LNCAP (cell line): ENCODE measurements around the gene STAMBP.

Experiments used
- TF ChIP-seq, protein P1 (sequence below): fragments of 450-650 bp; IDR thresholded peaks from 2 replicates; pipeline ENCODE4 v1.5.1; 2017; ENCODE audit warnings: mild to moderate bottlenecking

The STAMBP gene

DNA sequence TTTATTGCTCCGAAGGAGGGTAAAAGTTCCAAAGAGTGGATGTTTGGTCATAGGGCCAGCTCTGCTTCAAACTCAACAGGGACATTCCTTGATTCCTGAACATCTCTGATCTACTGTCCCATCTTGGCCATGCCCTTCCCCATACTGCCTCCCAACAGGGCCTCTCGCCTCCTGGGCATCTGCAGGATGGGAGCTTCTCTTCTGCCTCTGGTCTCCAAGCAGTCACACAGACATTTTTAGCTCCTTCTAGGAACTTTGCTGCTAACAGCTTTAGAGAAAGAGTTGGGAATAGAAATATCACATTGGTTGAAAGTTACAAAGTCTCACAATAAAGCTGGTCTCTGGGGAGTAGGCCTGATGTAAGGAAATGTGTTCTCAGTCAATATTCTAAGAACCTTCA lies 88.5 kb downstream of the STAMBP start:
- TF ChIP-seq, protein P1, sequence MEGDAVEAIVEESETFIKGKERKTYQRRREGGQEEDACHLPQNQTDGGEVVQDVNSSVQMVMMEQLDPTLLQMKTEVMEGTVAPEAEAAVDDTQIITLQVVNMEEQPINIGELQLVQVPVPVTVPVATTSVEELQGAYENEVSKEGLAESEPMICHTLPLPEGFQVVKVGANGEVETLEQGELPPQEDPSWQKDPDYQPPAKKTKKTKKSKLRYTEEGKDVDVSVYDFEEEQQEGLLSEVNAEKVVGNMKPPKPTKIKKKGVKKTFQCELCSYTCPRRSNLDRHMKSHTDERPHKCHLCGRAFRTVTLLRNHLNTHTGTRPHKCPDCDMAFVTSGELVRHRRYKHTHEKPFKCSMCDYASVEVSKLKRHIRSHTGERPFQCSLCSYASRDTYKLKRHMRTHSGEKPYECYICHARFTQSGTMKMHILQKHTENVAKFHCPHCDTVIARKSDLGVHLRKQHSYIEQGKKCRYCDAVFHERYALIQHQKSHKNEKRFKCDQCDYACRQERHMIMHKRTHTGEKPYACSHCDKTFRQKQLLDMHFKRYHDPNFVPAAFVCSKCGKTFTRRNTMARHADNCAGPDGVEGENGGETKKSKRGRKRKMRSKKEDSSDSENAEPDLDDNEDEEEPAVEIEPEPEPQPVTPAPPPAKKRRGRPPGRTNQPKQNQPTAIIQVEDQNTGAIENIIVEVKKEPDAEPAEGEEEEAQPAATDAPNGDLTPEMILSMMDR: no peak

DNA sequence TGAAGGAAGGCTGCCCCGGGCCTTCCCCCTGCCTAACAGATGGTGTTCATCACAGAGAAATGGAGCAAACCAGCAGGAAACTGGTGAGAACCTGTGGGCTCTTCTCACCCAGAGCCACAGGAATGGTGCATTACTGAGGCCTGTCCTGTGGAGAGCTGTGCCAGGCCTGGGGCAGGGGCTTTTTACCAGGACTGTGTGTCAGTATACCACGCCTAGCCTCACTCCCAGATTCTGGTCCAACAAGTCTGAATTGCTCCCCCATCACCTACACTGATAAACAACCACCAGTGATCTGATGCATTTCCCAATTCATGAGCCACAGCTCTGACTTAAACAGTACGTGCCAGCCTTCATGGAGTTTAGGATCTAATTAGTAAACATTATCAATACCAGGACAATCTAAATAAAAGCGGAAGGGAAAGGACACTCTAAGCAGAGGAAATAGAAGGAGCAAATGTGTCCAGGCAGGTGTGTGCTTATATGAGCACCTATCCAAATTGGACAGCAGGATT lies 89.0 kb downstream of the STAMBP start:
- TF ChIP-seq, protein P1: no peak

DNA sequence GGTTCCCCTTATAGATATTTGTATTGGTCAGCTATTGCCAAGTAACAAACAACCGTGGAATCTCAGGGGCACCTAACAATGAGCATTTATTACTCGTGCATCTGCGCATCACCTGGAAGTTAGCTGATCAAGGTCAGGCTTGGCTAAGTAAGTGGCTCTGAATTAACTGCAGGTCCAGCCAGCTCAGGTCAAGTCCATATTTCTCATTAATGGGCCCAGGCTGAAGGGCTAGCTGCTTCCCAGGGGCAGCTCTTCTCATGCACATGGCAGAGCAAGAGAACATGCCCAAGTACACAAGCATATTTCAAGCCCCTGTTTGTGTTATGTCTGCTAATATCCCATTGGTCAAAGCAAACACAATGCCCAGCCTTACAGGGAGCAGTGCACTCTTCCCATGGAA lies 90.1 kb downstream of the STAMBP start:
- TF ChIP-seq, protein P1: no peak

DNA sequence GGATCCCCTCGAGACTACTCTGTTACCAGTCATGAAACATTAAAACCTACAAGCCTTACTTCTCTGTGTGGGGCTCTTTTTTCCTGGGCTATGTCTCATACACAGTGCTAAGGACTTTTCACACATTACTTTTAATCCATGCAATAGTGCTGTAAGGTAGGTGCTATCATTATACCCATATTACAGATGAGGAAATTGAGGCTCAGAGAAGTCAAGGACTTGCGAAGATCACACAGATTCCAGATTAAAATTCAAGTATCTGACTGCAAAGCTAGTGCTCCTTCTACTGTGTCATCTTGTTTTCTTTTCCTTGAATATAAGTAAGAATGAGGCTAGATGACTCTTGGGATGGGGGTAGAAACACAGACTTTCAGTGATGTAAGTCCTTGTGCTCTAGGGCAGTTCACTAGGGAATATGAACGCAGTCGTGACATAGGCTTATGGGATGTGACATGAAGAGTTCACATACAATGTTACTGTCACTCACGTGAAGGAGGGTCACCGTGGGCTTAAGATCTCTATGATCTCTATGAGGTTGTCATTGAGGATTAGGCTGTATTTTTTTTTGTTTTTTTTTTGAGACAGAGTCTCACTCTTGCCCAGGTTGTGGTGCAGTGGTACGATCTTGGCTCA lies 91.0 kb downstream of the STAMBP start:
- TF ChIP-seq, protein P1: no peak

DNA sequence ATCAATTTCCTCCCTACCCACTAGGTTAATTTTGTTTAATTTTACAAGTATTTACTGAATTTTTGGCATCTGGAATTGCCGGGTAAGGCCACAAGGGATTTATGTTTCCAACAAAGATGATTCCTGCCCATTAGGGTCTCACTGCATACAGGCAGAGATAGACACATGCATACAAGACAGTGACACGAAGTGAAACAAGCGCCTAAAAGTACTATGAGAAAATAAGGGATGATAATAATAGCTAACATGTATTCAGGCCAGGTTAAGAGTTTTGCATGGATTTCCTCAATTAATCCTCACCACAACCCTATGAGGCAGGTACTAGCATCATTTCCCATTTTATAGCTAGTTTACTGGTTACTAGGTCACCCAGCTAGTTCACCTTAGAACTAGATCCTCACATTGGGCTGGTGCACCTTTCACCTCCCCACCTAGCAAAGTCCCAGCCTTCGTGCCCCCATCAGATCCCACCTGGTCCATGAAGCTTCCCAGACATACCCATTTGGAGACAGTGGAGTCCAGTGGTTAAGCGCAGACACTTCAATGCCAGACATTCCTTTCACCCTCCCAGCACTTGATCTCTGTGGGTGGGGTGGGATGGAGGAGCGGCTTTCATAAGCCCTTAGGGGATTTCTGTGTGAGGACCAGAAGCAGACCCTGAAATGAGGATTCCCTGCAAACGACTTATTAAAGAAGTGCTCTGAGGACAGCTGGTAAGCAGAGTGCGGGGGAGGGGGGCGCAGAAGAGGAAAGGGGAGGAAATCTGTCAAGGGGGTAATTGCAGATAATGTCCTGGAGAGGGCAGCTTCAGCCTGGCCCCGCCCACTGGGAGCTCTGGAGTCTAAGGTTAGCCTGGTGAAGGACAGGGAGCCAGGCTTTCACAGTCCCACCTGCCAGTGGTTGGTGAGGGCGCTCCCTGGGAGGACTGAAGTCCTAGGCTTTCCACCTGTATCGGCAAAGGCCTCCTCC lies 92.1 kb downstream of the STAMBP start:
- TF ChIP-seq, protein P1: no peak

DNA sequence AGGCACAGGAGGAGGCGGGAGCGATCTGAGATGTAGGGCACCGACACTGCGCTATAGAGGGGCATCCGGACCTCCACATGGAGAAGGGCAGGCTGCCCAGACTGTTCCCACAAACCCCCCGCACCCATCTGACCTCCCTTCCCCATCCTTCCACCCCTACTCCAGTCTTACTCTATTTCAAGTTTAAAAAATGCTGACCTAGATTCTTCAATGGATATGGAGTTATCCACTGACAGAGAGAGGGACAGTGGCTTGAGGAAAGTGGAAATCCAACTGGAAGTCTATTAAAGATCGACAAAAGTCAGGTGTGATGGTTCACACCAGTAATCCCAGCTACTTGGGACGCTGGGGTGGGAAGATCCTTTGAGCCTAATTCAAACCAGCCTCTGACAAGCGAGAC lies 92.8 kb downstream of the STAMBP start:
- TF ChIP-seq, protein P1: no peak

DNA sequence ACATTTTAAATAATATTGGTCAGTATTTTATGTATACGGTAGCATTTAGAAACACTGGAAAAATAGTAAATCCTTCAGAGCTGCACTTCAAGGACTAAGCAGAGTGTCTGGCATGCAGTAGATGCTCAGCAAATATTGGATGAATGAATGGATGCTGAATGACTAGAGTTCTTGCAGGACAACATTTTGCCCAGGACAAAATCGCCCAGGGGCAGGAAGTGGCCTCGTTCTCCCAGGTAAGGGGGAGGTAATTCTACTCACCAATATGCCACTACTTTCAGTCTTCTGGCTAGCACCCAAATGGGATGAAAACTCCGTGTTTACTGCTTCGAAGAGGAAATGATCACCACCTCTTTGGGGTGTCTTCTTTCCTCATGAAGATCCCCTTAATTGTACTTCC lies 93.9 kb downstream of the STAMBP start:
- TF ChIP-seq, protein P1: no peak
